Measurements from ENCODE around the gene NBPF9.
A peak's percentile ranks its signal among the peaks of the same experiment; 100 is the strongest.
"Not testable (repeated sequence)": the region's sequence is repeated elsewhere in the genome, so short reads cannot be mapped to it uniquely, and the experiment has no call there.

NBPF9 gene

GRCh38 chr1:149103109-149104081 lies at the start of gene NBPF9:
Gene NBPF9, minus strand, starts transcription at chr1:149103551. Its CDS starts 21,412 bp downstream, at chr1:149082139.
- DNase-seq (ENCODE audit: low read depth in 2 of 2), result peak; percentile 8 to 29

- not testable (repeated sequence) for DNase-seq (ENCODE audit: low read depth in 2 of 2)
Observed at GRCh38 chr1:149149909-149150308, 46.6 kb upstream of the NBPF9 start.

- DNase-seq (ENCODE audit: low read depth in 2 of 2), result not testable (repeated sequence)
Observed at GRCh38 chr1:149137585-149137984, 34.2 kb upstream of the NBPF9 start.

GRCh38 chr1:149130938-149131337 lies 27.6 kb upstream of the NBPF9 start:
- DNase-seq (ENCODE audit: low read depth in 2 of 2), result not testable (repeated sequence)

GRCh38 chr1:149129245-149129644 lies 25.9 kb upstream of the NBPF9 start:
- DNase-seq (ENCODE audit: low read depth in 2 of 2), result not testable (repeated sequence)

- not testable (repeated sequence) for DNase-seq (ENCODE audit: low read depth in 2 of 2)
Observed at GRCh38 chr1:149126555-149127145, 23.3 kb upstream of the NBPF9 start.

- peak in 1 of 2 donors; percentile 15 for DNase-seq (ENCODE audit: low read depth in 2 of 2)
Observed at GRCh38 chr1:149123948-149124926, 20.9 kb upstream of the NBPF9 start.

- DNase-seq (ENCODE audit: low read depth in 2 of 2), result not testable (repeated sequence)
Observed at GRCh38 chr1:149112828-149113227, 9.5 kb upstream of the NBPF9 start.

GRCh38 chr1:149110343-149110742 lies 7.0 kb upstream of the NBPF9 start:
- DNase-seq (ENCODE audit: low read depth in 2 of 2), result not testable (repeated sequence)

- peak in 1 of 2 donors; percentile 10 for DNase-seq (ENCODE audit: low read depth in 2 of 2)
Observed at GRCh38 chr1:149102574-149102973, 777 bp downstream of the NBPF9 start.

- DNase-seq (ENCODE audit: low read depth in 2 of 2), result not testable (repeated sequence)
Observed at GRCh38 chr1:149098276-149098675, 5.1 kb downstream of the NBPF9 start.

GRCh38 chr1:149093155-149093554 lies 10.2 kb downstream of the NBPF9 start:
- DNase-seq (ENCODE audit: low read depth in 2 of 2), result not testable (repeated sequence)

- DNase-seq (ENCODE audit: low read depth in 2 of 2), result not testable (repeated sequence)
Observed at GRCh38 chr1:149075505-149076127, 27.7 kb downstream of the NBPF9 start.

- DNase-seq (ENCODE audit: low read depth in 2 of 2), result not testable (repeated sequence)
Observed at GRCh38 chr1:149064611-149065010, 38.7 kb downstream of the NBPF9 start.

- DNase-seq (ENCODE audit: low read depth in 2 of 2), result not testable (repeated sequence)
Observed at GRCh38 chr1:149043056-149043455, 60.3 kb downstream of the NBPF9 start.

GRCh38 chr1:149033916-149034315 lies 69.4 kb downstream of the NBPF9 start:
- not testable (repeated sequence) for DNase-seq (ENCODE audit: low read depth in 2 of 2)

- DNase-seq (ENCODE audit: low read depth in 2 of 2), result not testable (repeated sequence)
Observed at GRCh38 chr1:149024327-149024726, 79.0 kb downstream of the NBPF9 start.

- DNase-seq (ENCODE audit: low read depth in 2 of 2), result not testable (repeated sequence)
Observed at GRCh38 chr1:149018577-149018976, 84.8 kb downstream of the NBPF9 start.

- not testable (repeated sequence) for DNase-seq (ENCODE audit: low read depth in 2 of 2)
Observed at GRCh38 chr1:149016626-149017025, 86.7 kb downstream of the NBPF9 start.

- not testable (repeated sequence) for DNase-seq (ENCODE audit: low read depth in 2 of 2)
Observed at GRCh38 chr1:149015522-149015921, 87.8 kb downstream of the NBPF9 start.

- DNase-seq (ENCODE audit: low read depth in 2 of 2), result not testable (repeated sequence)
Observed at GRCh38 chr1:149013513-149013912, 89.8 kb downstream of the NBPF9 start.

All from stimulated activated CD4-positive, alpha-beta T cell treated with anti-CD3 and anti-CD28 coated beads, Interleukin-1b, Interleukin-23, amount 100 ng/mL, for 4 hours (primary cell).